NT2/D1 (cell line): Measurements from ENCODE around the gene NOTCH1.

Source experiments
- SUZ12 ChIP-seq: IDR thresholded peaks from 2 replicates; pipeline ENCODE4 v1.6.1; 2011; ENCODE audit not compliant: insufficient read length, insufficient read depth; ENCODE audit errors: extremely low read depth
- YY1 ChIP-seq: IDR thresholded peaks from 2 replicates; pipeline ENCODE4 v1.6.1; 2011; ENCODE audit not compliant: insufficient read length, insufficient read depth

- TF ChIP-seq YY1 = no peak
- TF ChIP-seq SUZ12 = no peak
These were observed 8.4 kb downstream of the NOTCH1 start for GRCh38 chr9:136537411-136537810.
